ENCODE measurements around the gene GALT. TPM values are rescaled to one million over a fixed set of nuclear protein-coding genes. Genes with fewer than 3 reads are reported as not detected.

GALT gene
- total RNA-seq, 6 experiments from 2014 or later, result 20.5 to 27.4 (median 22.0) TPM

DNA sequence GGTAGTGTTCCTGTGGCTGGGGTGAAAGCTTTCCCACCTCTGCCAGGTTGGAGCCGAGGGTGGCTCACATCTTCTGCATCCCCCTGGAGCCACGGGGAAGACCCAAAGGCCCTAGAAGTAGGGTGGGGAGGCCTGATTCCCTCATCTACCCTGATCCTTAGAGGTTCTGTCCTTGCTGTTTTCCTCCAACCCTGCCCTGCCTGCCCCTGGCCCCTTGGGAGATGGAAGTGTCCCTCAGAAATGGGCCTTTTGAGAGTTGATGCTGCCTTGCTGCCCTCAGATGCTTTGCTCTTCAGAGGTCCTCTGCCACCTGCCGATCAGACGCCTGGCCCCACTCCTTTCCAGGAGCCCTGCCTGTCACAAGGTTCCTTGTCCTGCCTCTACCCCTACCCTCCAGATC is 38.3 kb downstream of the GALT start:
- Mint-ChIP-seq H3K4me3 (no peak overlapping the region), H3K9me3 (no peaks in the 10 kb centered on the region), H3K27ac (no peak overlapping the region), H3K36me3 (ENCODE audit: low read depth) (peaks cover 9% of the 10 kb centered on the region), H3K4me1 (ENCODE audit: low read depth) (peaks cover 18% of the 10 kb centered on the region), H3K27me3 (ENCODE audit: insufficient read depth) (peaks cover 1% of the 10 kb centered on the region)
- TF ChIP-seq, protein P1, sequence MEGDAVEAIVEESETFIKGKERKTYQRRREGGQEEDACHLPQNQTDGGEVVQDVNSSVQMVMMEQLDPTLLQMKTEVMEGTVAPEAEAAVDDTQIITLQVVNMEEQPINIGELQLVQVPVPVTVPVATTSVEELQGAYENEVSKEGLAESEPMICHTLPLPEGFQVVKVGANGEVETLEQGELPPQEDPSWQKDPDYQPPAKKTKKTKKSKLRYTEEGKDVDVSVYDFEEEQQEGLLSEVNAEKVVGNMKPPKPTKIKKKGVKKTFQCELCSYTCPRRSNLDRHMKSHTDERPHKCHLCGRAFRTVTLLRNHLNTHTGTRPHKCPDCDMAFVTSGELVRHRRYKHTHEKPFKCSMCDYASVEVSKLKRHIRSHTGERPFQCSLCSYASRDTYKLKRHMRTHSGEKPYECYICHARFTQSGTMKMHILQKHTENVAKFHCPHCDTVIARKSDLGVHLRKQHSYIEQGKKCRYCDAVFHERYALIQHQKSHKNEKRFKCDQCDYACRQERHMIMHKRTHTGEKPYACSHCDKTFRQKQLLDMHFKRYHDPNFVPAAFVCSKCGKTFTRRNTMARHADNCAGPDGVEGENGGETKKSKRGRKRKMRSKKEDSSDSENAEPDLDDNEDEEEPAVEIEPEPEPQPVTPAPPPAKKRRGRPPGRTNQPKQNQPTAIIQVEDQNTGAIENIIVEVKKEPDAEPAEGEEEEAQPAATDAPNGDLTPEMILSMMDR (IDR thresholded peaks at IDR 0.05), result no peak
- no peak for DNase-seq

DNA sequence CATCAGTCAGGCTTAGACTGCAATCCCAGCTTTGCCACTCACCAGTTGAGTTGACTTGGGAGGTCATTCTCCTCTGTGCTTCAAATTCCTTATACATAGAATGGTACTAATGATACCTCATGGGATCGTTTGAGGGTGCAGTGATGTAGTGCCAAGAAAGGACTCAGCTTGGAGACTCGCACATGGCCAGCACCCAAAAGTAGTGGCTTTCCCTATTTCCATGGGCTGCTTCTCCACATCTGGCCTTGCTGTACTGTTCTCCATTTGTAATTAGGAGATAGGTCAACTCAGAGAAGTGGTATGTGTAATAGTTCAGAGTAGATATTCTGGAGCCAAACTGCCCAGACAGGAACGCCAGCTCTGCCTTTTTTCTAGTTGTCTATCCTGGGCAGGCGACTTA is 39.1 kb downstream of the GALT start:
- TF ChIP-seq, protein P1 (IDR thresholded peaks at IDR 0.05), result no peak
- H3K9me3 Mint-ChIP-seq, result no peaks in the 10 kb centered on the region
- DNase-seq, result no peak
- H3K36me3 Mint-ChIP-seq (ENCODE audit: low read depth), result peaks cover 9% of the 10 kb centered on the region
- peaks cover 1% of the 10 kb centered on the region for H3K27me3 Mint-ChIP-seq (ENCODE audit: insufficient read depth)
- peaks cover 18% of the 10 kb centered on the region for H3K4me1 Mint-ChIP-seq (ENCODE audit: low read depth)
- no peak overlapping the region for H3K4me3 Mint-ChIP-seq
- H3K27ac Mint-ChIP-seq, result no peak overlapping the region

DNA sequence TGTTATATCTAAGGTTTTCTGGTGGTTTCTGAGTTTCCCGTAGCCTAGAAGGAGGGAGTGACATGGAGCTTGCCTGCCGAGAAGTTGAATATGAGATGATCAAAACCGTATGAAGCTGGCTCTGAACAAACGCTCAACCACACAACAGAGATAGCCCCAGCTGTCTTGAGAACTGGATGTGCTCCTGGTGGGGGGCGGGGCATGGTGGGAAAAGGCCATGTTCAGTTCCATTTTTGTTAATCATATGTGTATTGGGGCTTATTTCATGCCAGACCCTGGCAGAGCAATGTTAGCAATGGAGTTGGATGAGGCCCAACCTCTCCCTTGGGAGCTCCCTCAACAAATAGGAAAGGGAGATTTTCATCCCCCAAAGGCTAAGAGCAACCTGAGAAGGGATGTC is 39.8 kb downstream of the GALT start:
- TF ChIP-seq, protein P1 (IDR thresholded peaks at IDR 0.05), result no peak
- peaks cover 1% of the 10 kb centered on the region for H3K27me3 Mint-ChIP-seq (ENCODE audit: insufficient read depth)
- H3K9me3 Mint-ChIP-seq, result no peaks in the 10 kb centered on the region
- DNase-seq, result no peak
- peaks cover 18% of the 10 kb centered on the region for H3K4me1 Mint-ChIP-seq (ENCODE audit: low read depth)
- H3K27ac Mint-ChIP-seq, result no peak overlapping the region
- peaks cover 5% of the 10 kb centered on the region; the same call in 1 of the 2 replicates for H3K36me3 Mint-ChIP-seq (ENCODE audit: low read depth)
- no peak overlapping the region for H3K4me3 Mint-ChIP-seq

DNA sequence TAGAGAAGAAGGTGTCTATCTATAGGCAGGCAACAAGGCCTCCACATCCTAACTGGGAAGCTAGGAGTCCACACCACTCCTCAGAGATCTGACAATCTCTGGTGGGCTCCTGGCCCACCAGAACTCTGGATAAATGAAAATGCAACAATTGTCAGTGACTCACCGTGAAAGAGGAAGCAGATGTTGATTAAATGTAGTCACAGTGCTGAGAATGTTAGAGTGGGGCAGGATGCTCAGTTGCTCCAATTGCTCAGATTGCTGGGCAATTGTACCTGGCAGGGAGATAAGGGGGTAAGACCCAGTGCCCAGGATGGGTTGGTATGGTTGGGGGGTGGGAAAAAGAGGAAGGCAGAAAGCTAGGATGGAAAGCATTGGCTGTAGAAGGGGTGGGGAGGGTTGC is 40.3 kb downstream of the GALT start:
- Mint-ChIP-seq H3K27ac (no peak overlapping the region), H3K27me3 (ENCODE audit: insufficient read depth) (peaks cover 1% of the 10 kb centered on the region), H3K4me1 (ENCODE audit: low read depth) (peaks cover 18% of the 10 kb centered on the region), H3K36me3 (ENCODE audit: low read depth) (peaks cover 5% of the 10 kb centered on the region; the same call in 1 of the 2 replicates), H3K9me3 (no peaks in the 10 kb centered on the region), H3K4me3 (no peak overlapping the region)
- TF ChIP-seq, protein P1 (IDR thresholded peaks at IDR 0.05), result no peak
- DNase-seq, result no peak

DNA sequence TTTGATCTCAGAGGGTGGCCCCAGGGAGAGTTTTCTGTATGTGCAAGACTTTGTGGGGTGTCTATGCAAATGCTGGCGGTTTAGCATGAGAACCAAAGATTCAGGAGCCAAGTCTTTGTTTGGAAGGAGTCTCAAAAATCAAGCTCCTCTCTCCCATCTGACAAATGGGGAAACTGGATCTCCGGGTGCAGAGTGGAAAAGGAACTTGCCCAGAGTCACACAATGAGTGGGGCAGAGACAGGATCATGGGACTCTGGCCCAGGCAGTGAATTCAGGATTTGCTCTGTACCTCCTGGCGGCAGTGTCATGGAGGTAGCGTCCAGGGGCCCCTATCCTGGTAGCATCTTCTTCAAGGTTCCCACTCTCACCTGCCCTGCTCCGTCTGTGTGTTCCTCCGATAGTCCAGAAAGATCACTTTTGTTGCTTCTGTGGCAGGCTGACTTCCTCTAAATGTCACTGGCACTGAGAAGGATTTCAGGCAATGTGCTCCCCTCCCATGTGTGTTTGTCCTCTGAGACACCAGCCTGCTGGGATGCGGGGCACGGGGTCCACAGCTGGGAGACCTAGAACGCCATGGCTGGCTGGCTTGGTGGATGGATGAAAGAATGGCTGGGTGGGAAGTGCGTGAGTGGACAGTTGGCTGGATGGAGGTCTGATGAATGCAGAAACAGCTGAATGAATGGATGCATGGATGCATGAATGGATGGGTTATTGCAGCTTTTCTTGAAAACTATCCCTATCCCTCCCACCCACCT is 41.0 kb downstream of the GALT start:
- TF ChIP-seq, protein P1 (IDR thresholded peaks at IDR 0.05), result no peak
- peaks cover 5% of the 10 kb centered on the region; the same call in 1 of the 2 replicates for H3K36me3 Mint-ChIP-seq (ENCODE audit: low read depth)
- no peak overlapping the region for H3K27ac Mint-ChIP-seq
- peaks cover 18% of the 10 kb centered on the region for H3K4me1 Mint-ChIP-seq (ENCODE audit: low read depth)
- H3K27me3 Mint-ChIP-seq (ENCODE audit: insufficient read depth), result peaks cover 1% of the 10 kb centered on the region
- H3K4me3 Mint-ChIP-seq, result no peak overlapping the region
- H3K9me3 Mint-ChIP-seq, result no peaks in the 10 kb centered on the region
- no peak for DNase-seq

All from HFFc6 (cell line).